ENCODE results near the gene PIGU. TPM values are rescaled to one million over a fixed set of nuclear protein-coding genes. Genes with fewer than 3 reads are reported as not detected.
"Not testable (repeated sequence)": the region's sequence is repeated elsewhere in the genome, so short reads cannot be mapped to it uniquely, and the experiment has no call there.

Gene PIGU
- total RNA-seq, 4 donors from 2014 or later = 9.5 to 17.5 (median 12.5) TPM

GRCh38 chr20:34615477-34615876 lies 61.4 kb downstream of the PIGU start:
- no peak overlapping the region for H3K4me3 ChIP-seq

GRCh38 chr20:34611976-34612375 lies 64.9 kb downstream of the PIGU start:
- DNase-seq; H3K9me3 ChIP-seq; H3K4me1 ChIP-seq; H3K4me3 ChIP-seq; H3K27me3 ChIP-seq; H3K27ac ChIP-seq; H3K36me3 ChIP-seq; intact Hi-C loops (cut with DNase I; ENCODE audit: low total_unique reads): not testable (repeated sequence)

More at GRCh38 chr20:34615477-34615876, 61.4 kb downstream of the PIGU start:
- Histone ChIP-seq H3K36me3 (no peaks in the 10 kb centered on the region), H3K4me1 (no peaks in the 10 kb centered on the region), H3K27me3 (no peaks in the 10 kb centered on the region), H3K9me3 (no peaks in the 10 kb centered on the region), H3K27ac (no peak overlapping the region)
- no peak for TF ChIP-seq CTCF (IDR thresholded peaks at IDR 0.05)
- no peak for TF ChIP-seq POLR2A (IDR thresholded peaks at IDR 0.05)
- intact Hi-C loops (cut with DNase I; ENCODE audit: low total_unique reads) = no loop called here
- no peak for DNase-seq

GRCh38 chr20:34607066-34607465 lies 69.8 kb downstream of the PIGU start:
- intact Hi-C loops (cut with DNase I; ENCODE audit: low total_unique reads) = no loop called here
- H3K36me3 ChIP-seq = no peaks in the 10 kb centered on the region
- DNase-seq = no peak
- no peaks in the 10 kb centered on the region for H3K9me3 ChIP-seq
- H3K4me3 ChIP-seq = no peak overlapping the region
- H3K27ac ChIP-seq = no peak overlapping the region
- TF ChIP-seq POLR2A (IDR thresholded peaks at IDR 0.05) (no peak), CTCF (IDR thresholded peaks at IDR 0.05) (no peak)
- no peaks in the 10 kb centered on the region for H3K27me3 ChIP-seq
- no peaks in the 10 kb centered on the region for H3K4me1 ChIP-seq

- H3K27ac ChIP-seq = peak overlapping the region; percentile 56 to 70
- DNase-seq = peak in 1 of 2 donors; percentile 53
- H3K4me3 ChIP-seq = no peak overlapping the region
- intact Hi-C loops (cut with DNase I; ENCODE audit: low total_unique reads) = no loop called here
- H3K36me3 ChIP-seq = no peaks in the 10 kb centered on the region
- no peaks in the 10 kb centered on the region for H3K9me3 ChIP-seq
- H3K4me1 ChIP-seq = peaks cover 5 to 11% of the 10 kb centered on the region in 2 donors
- no peaks in the 10 kb centered on the region for H3K27me3 ChIP-seq
- TF ChIP-seq POLR2A (IDR thresholded peaks at IDR 0.05) (no peak), CTCF (IDR thresholded peaks at IDR 0.05) (no peak)
Observed at GRCh38 chr20:34604980-34605788, 71.7 kb downstream of the PIGU start.

- Histone ChIP-seq H3K27ac (peak overlapping the region; percentile 53 to 74), H3K4me3 (no peak overlapping the region), H3K4me1 (peaks cover 5 to 12% of the 10 kb centered on the region in 2 donors), H3K36me3 (no peaks in the 10 kb centered on the region), H3K9me3 (no peaks in the 10 kb centered on the region), H3K27me3 (no peaks in the 10 kb centered on the region)
- TF ChIP-seq CTCF (IDR thresholded peaks at IDR 0.05) = no peak
- DNase-seq = no peak
- intact Hi-C loops (cut with DNase I; ENCODE audit: low total_unique reads) = no loop called here
Observed at GRCh38 chr20:34600892-34601653, 75.8 kb downstream of the PIGU start.
